Islet of Langerhans (tissue), 1 donor: ENCODE measurements around the gene NRARP.

Experiments
- FAIRE-seq: peaks from one replicate; lab custom pipeline; 2011; peaks lifted over from hg19 to GRCh38; lab: Jason Lieb, UNC

The NRARP gene

GRCh38 chr9:137256856-137257255 is 45.2 kb downstream of the NRARP start:
- no peak for FAIRE-seq

- FAIRE-seq, result no peak
Measured at GRCh38 chr9:137256362-137256761, 45.7 kb downstream of the NRARP start.

DNA sequence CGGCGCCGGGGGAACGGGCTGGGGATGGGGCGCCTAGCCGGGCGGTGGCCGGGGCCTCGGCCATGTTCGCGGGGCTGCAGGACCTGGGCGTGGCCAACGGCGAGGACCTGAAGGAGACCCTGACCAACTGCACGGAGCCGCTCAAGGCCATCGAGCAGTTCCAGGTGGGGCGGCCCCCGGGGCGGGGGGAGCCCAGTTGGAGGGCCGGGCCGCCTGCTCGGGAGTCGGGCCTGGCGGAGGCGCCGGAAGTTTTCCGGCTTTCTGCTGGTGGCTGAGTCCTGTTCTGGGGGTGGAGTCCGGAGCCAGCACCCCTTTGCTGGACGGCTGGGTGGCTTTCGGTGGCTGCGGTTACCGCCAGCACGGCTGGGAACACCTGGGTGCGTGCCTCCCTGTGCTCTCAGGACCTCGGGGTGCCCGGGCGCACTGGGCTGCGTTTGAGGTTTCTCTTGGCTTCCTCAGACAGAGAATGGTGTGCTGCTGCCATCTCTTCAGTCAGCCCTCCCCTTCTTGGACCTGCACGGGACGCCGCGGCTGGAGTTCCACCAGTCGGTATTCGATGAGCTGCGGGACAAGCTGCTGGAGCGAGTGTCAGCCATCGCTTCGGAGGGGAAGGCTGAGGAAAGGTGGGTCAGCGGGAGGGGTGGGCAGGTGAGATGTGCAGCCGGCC is 46.5 kb downstream of the NRARP start:
- no peak for FAIRE-seq

GRCh38 chr9:137254624-137255447 is 47.2 kb downstream of the NRARP start, which contains the start of gene NELFB:
Gene NELFB, plus strand, starts transcription at chr9:137255327.
- no peak for FAIRE-seq

DNA sequence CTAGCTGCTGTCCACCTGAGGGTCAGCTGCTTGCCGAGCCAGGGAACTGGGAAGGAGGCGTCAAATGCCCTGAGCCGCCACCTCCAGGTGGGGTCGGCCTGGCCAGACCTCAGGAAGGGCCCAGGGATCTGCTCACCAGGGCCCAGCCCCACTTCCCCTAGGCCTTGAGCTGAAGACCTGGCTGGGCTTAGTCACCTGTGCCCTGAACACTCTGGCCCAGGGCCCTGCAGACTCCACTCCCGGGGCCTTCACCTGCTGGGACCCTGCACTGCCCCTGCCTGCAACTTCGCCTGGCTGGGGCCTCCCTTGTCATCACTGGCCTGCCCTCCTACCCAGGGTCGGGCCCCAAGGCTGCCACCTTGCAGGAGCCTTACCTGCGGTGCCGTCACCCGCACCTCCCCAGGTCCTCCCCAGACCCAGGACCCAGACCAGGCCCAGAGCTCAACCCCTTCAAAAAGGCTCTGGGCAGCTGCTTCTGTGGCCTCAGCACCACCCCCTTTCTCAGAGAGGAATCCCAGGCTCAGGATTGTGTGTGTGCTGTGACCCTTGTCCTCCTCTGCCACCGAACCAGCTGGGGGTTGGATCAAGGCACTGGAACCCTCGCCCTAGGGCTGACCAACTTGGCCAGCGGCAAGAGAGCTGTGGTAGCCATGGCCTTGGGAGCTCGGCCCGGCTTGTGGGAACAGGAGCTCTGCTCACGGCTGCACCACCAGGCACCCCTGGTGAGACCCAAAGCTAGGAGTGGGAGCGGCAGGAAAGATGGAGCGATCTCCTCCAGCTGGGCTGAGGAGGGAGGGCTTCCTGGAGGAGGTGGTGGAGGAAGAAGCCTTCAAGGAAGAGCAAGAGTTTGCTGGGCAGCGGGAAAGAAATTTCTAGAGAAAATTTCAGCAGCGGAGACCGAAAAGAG is 48.1 kb downstream of the NRARP start:
- no peak for FAIRE-seq

DNA sequence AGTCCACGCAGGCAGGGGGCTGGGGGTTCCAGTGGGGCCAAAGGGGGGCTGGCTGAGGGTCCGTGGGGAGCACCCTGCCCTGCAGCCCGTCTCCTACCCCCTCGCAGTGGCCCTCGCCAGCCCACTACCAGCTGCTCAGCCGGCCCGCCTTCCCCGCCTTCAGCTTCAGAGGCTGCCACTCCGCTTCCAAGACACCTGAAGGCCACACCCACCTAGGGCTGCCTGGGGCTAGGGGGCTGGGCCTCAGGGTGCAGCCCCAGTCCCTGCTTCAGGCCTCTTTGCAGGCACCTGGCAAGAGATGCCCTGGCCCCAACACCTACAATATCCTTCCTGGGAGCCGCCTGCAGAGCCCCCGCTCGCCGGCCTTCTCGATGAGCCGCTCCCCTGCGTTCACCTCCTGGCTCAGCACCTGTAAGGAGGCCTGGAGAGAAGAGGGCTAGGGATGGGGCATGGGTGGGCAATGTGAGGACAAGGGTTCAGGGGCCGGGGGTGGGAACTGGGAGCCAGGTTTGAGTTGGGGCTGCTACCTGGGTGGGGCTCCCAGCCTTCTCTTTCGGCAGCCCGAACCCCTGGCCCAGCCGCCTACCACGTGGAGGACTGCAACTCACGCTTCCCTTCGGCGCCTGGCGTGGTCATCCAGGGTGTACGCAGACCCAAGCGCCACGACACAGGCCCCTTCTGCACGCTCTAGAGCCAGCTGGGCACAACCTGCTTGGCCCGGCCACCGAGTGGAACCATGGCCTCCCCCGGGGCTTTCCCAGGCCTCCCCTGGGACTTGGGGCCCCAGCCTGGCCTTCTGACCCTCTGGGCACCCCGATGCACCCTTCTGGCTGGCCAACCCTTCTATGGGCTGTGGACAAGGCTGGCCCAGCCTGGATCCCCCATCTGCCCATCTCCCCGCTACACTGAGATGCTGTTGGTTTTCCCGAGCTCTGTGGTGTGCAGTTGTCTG is 49.2 kb downstream of the NRARP start:
- no peak for FAIRE-seq

GRCh38 chr9:137251490-137252268 is 50.4 kb downstream of the NRARP start:
- no peak for FAIRE-seq

DNA sequence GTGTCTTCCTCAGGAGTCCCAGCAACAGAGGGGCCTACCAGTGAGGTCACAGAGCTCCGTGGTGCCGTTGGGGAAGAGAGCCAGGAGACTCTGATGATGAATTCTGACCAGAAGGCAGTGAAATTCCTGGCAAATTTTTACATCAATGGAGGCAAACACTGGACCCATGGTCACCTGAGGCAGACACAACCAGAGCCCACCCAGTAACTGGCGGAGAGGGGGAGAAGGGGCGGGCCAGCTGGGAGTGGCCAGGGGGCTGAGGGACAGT is 50.9 kb downstream of the NRARP start, which contains the start of gene STPG3:
Gene STPG3, plus strand, starts transcription at position 93 of the 268 bp plus-strand sequence. Its CDS starts 1 bp downstream, at position 94.
- no peak for FAIRE-seq

DNA sequence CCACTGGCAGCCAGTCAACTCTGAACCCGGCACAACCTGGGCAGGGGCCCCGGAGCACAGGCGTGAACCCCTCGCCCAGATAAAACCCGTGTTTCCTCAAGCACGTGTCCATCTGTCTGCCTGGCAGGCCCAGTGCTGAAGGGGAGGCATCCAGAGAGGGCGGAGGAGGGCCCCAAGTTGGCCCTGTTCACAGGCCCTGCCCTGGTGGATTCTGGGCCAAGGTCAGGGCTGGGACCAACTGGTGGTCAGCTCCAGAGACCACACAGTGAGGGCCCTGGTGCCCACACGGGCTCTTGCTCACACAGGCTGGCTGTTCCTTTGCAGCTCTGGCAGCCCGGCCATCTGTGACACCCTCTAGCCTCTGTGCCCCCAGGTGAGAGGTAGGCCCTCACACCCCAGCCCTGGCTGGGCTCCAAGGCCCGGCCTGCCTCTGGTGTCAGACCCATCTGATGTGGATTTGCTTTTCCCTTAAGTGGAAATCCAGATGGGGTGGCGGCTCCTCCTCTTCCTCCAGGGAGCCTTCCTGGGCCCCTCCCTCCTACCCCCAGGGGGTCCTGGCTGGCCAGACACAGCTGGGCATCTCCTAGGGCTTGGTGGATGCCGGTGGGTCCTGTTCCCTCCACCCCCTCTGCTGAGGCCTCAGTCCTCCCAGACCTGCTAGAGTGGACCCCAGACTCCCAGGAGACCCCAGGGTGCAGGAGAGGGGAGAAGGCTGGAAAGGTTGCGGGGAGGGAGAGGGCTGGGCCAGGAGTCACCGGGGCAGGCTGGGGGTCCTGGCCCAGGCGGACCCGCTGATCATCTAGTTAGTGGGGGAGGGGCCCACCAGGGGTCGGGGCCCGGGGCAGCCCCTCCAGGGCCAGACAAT is 51.5 kb downstream of the NRARP start:
- no peak for FAIRE-seq
